Neuron (in vitro differentiated cells): Measurements from ENCODE around the gene GDI1.

Experiments used
- H2AFZ ChIP-seq: one replicate; pipeline ENCODE4 v1.6.1; 2013; ENCODE audit warnings: low read depth, mild to moderate bottlenecking, inconsistent platforms, low read length, moderate library complexity
- H3K27me3 ChIP-seq: one replicate; pipeline ENCODE4 v1.6.1; 2013; ENCODE audit warnings: low read length; ENCODE audit not compliant: insufficient read depth
- H3K36me3 ChIP-seq: one replicate; pipeline ENCODE4 v1.6.1; 2013; ENCODE audit warnings: low read length; ENCODE audit not compliant: insufficient read depth
- H3K4me1 ChIP-seq: one replicate; pipeline ENCODE4 v1.6.1; 2013; ENCODE audit warnings: low read length; ENCODE audit not compliant: insufficient read depth
- H3K4me3 ChIP-seq: 2 replicates; pipeline ENCODE4 v1.5.1; 2013; ENCODE audit warnings: mild to moderate bottlenecking, low read length, moderate library complexity
- H3K9me3 ChIP-seq: one replicate; pipeline ENCODE4 v1.6.1; 2013; ENCODE audit warnings: low read length

Gene GDI1

DNA sequence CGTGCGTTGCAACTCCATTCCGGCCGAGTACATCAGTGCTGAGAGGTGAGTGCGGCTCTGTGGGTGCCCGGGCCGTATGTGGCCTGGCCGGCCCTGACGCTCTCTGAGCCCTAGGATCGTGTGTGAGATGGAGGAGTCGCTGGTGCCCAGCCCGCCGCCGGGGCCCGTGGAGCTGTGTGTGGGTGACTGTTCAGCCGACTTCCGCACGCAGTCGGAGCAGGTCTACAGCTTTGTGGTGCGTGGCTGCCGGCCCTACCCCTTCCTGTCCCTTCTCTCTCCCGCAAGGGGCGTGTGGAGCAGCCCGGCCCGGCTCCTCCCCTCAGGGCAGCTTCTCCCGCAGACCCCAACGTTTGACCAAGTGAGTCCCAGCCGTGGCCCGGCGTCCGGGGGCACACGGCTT lies 29.1 kb downstream of the GDI1 start:
- no peaks in the 10 kb centered on the region for H3K27me3 ChIP-seq
- no peak overlapping the region for H3K4me3 ChIP-seq
- no peaks in the 10 kb centered on the region for H3K4me1 ChIP-seq
- no peak overlapping the region for H2AFZ ChIP-seq
- H3K36me3 ChIP-seq = peaks cover 38% of the 10 kb centered on the region
- H3K9me3 ChIP-seq = no peaks in the 10 kb centered on the region

GRCh38 chrX:154466907-154467306 lies 30.0 kb downstream of the GDI1 start:
- Histone ChIP-seq H2AFZ (no peak overlapping the region), H3K36me3 (peaks cover 41% of the 10 kb centered on the region), H3K9me3 (no peaks in the 10 kb centered on the region), H3K27me3 (no peaks in the 10 kb centered on the region), H3K4me1 (no peaks in the 10 kb centered on the region), H3K4me3 (no peak overlapping the region)

DNA sequence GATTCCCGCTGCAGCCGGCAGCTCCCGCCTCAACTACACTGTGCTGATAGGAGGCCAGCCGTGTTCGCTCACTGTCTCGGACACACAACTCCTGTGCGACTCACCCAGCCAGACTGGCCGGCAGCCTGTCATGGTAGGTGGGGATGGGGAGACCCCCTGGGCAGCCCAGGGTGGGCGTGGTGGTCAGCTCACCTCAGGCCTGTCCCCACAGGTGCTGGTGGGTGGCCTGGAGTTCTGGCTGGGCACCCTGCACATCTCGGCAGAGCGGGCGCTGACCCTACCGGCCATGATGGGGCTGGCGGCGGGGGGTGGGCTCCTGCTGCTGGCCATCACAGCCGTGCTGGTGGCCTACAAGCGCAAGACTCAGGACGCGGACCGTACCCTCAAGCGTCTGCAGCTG lies 30.6 kb downstream of the GDI1 start:
- H3K4me3 ChIP-seq = no peak overlapping the region
- H3K4me1 ChIP-seq = no peaks in the 10 kb centered on the region
- no peaks in the 10 kb centered on the region for H3K9me3 ChIP-seq
- H3K27me3 ChIP-seq = no peaks in the 10 kb centered on the region
- peaks cover 48% of the 10 kb centered on the region for H3K36me3 ChIP-seq
- no peak overlapping the region for H2AFZ ChIP-seq

DNA sequence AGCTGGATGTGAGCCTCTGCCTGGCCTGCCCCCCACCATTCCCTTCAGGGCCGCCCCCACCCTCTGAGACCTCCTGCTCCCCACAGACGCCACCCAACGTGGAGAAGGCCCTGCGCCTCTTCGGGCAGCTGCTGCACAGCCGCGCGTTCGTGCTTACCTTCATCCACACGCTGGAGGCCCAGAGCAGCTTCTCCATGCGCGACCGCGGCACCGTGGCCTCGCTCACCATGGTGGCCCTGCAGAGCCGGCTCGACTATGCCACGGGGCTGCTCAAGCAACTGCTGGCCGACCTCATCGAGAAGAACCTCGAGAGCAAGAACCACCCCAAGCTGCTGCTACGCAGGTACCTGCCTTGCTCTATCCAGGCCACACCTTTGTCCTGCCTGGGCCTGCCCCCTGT lies 31.3 kb downstream of the GDI1 start:
- H2AFZ ChIP-seq = no peak overlapping the region
- H3K36me3 ChIP-seq = peaks cover 50% of the 10 kb centered on the region
- H3K27me3 ChIP-seq = no peaks in the 10 kb centered on the region
- H3K4me3 ChIP-seq = no peak overlapping the region
- no peaks in the 10 kb centered on the region for H3K4me1 ChIP-seq
- no peaks in the 10 kb centered on the region for H3K9me3 ChIP-seq

GRCh38 chrX:154469114-154469513 lies 32.2 kb downstream of the GDI1 start:
- Histone ChIP-seq H3K9me3 (no peaks in the 10 kb centered on the region), H2AFZ (no peak overlapping the region), H3K27me3 (no peaks in the 10 kb centered on the region), H3K4me1 (no peaks in the 10 kb centered on the region), H3K36me3 (peaks cover 47% of the 10 kb centered on the region), H3K4me3 (no peak overlapping the region)

DNA sequence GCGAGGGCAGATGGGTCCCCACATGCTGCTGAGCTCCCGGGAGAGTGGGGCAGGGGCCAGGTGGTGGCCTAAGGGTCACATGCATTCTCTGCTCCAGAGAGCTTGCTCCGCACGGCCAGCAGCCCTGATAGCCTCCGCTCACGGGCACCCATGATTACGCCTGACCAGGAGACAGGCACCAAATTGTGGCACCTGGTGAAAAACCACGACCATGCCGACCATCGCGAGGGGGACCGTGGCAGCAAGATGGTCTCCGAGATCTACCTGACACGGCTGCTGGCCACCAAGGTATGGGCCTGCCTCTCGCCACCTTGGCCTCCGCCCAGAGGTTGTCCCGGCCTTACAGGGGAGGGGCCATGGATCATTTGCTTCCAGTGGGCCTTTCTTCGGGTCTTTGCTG lies 32.9 kb downstream of the GDI1 start:
- no peak overlapping the region for H3K4me3 ChIP-seq

GRCh38 chrX:154470434-154470833 lies 33.5 kb downstream of the GDI1 start:
- H3K36me3 ChIP-seq = peaks cover 42% of the 10 kb centered on the region

More for the DNA sequence above, 32.9 kb downstream of the GDI1 start:
- Histone ChIP-seq H3K9me3 (no peaks in the 10 kb centered on the region), H3K4me1 (no peaks in the 10 kb centered on the region), H2AFZ (no peak overlapping the region), H3K27me3 (no peaks in the 10 kb centered on the region), H3K36me3 (peaks cover 42% of the 10 kb centered on the region)

GRCh38 chrX:154470914-154471568 lies 34.1 kb downstream of the GDI1 start:
- no peaks in the 10 kb centered on the region for H3K27me3 ChIP-seq
- no peak overlapping the region for H2AFZ ChIP-seq
- no peak overlapping the region for H3K4me3 ChIP-seq
- H3K4me1 ChIP-seq = no peaks in the 10 kb centered on the region
- H3K9me3 ChIP-seq = no peaks in the 10 kb centered on the region
- peaks cover 38% of the 10 kb centered on the region for H3K36me3 ChIP-seq

More at GRCh38 chrX:154470434-154470833, 33.5 kb downstream of the GDI1 start:
- no peaks in the 10 kb centered on the region for H3K27me3 ChIP-seq
- no peak overlapping the region for H3K4me3 ChIP-seq
- no peak overlapping the region for H2AFZ ChIP-seq
- no peaks in the 10 kb centered on the region for H3K9me3 ChIP-seq
- no peaks in the 10 kb centered on the region for H3K4me1 ChIP-seq

DNA sequence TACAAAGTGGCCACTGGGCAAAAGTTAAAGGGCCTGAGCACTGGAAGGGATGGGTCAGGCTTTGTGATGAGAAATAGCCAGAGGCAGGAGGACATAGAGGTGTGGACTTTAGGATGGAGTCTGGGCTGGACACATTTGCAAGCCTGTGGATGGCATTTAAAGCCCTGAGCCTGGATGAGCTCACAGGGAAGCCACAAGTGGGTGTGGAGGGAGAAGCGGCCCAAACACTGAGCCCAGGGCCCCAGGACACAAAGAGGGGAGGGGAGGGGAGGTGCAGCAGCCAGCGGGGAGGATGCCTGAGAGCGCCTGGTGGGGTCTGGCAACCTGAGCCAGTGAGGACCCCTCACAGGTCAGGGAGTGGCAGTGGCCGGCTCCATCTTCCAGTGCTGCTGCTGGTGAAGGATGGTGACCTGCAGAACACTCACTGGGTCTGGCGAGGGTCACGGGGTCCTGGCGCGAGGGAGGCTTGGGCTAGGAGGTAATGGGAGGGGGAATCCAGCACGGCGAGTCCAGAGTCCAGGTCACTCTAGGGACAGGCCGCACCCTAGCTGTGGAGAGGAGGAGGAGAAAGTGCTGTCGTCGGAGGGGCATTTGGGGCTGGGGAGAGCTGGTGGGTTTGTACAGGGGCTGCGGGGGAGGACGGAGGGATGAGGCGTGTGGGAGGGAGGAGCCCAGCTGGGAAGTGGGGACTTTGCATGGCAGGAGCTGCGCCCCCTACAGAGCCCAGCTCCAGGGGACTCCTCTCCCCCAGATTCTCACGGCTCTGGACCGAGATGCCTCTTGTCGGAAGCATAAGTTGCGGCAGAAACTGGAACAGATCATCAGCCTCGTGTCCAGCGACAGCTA lies 35.1 kb downstream of the GDI1 start:
- H3K4me1 ChIP-seq = no peaks in the 10 kb centered on the region
- no peak overlapping the region for H3K4me3 ChIP-seq
- no peaks in the 10 kb centered on the region for H3K27me3 ChIP-seq
- H2AFZ ChIP-seq = no peak overlapping the region
- no peaks in the 10 kb centered on the region for H3K9me3 ChIP-seq
- H3K36me3 ChIP-seq = peaks cover 33% of the 10 kb centered on the region

DNA sequence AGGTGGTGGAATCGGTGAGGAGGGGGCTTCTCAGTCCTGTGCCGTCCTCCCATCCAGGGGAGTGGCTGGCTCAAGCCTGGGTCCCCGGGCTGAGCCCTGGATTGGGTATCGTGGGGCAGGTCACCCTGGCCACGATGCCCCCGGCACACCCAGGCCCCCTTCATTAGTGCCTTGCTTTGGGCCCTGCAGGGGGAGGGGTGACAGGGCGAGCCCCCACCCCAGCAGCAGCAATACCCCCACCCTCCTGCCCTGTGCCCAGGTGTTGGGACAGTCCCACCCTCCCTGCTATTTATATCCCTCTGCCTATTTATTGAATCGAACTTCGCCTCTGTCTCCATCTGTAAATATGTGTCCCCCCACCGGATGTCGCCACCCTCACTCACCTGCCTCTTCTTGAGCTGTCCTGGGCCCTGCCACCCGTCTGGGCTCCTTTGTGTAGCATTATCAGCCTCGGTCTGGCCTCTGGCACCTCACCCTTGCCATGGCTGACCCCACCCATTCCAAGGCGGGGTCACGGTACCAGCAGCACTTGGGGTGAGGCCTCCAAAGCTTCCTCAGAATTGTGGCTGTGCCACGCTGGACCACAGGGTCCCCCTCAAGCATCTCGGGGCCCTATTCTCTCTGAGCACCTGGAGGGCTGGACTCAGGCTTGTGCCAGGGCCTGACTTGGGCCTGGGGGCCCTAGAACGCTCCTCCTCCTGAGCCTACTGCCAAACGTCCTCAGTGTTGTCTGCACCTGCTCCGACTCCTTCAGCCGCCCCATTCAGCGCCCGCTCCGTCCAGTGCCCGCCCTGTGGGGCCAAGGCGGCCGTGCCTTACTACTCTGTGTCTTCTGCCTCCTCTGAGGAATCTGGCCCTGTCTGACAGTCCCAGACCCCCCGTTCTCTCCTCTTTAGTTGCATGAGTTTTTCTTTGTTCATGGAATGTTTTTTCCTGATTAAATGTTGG lies 36.0 kb downstream of the GDI1 start:
- H3K36me3 ChIP-seq = peaks cover 32% of the 10 kb centered on the region
- no peaks in the 10 kb centered on the region for H3K9me3 ChIP-seq
- no peak overlapping the region for H2AFZ ChIP-seq
- H3K4me1 ChIP-seq = peaks cover 3% of the 10 kb centered on the region
- H3K27me3 ChIP-seq = no peaks in the 10 kb centered on the region
- H3K4me3 ChIP-seq = no peak overlapping the region

GRCh38 chrX:154473683-154474082 lies 36.7 kb downstream of the GDI1 start:
- no peak overlapping the region for H2AFZ ChIP-seq

GRCh38 chrX:154476821-154477220 lies 39.9 kb downstream of the GDI1 start:
- Histone ChIP-seq H3K36me3 (peaks cover 12% of the 10 kb centered on the region), H3K4me3 (no peak overlapping the region), H2AFZ (no peak overlapping the region), H3K9me3 (no peaks in the 10 kb centered on the region), H3K4me1 (peaks cover 6% of the 10 kb centered on the region), H3K27me3 (no peaks in the 10 kb centered on the region)

More at GRCh38 chrX:154473683-154474082, 36.7 kb downstream of the GDI1 start:
- Histone ChIP-seq H3K4me3 (no peak overlapping the region), H3K9me3 (no peaks in the 10 kb centered on the region), H3K36me3 (peaks cover 26% of the 10 kb centered on the region), H3K27me3 (no peaks in the 10 kb centered on the region), H3K4me1 (peaks cover 6% of the 10 kb centered on the region)
